ENCODE measurements around the gene SLC4A2.

SLC4A2 gene

DNA sequence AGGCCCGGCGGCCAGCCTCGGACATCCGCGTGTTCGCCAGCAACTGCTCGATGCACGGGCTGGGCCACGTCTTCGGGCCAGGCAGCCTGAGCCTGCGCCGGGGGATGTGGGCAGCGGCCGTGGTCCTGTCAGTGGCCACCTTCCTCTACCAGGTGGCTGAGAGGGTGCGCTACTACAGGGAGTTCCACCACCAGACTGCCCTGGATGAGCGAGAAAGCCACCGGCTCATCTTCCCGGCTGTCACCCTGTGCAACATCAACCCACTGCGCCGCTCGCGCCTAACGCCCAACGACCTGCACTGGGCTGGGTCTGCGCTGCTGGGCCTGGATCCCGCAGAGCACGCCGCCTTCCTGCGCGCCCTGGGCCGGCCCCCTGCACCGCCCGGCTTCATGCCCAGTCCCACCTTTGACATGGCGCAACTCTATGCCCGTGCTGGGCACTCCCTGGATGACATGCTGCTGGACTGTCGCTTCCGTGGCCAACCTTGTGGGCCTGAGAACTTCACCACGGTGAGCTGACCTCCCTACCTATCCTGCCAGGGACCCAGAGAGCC, 10.4 kb upstream of the SLC4A2 start:
- TF ChIP-seq, protein P1, sequence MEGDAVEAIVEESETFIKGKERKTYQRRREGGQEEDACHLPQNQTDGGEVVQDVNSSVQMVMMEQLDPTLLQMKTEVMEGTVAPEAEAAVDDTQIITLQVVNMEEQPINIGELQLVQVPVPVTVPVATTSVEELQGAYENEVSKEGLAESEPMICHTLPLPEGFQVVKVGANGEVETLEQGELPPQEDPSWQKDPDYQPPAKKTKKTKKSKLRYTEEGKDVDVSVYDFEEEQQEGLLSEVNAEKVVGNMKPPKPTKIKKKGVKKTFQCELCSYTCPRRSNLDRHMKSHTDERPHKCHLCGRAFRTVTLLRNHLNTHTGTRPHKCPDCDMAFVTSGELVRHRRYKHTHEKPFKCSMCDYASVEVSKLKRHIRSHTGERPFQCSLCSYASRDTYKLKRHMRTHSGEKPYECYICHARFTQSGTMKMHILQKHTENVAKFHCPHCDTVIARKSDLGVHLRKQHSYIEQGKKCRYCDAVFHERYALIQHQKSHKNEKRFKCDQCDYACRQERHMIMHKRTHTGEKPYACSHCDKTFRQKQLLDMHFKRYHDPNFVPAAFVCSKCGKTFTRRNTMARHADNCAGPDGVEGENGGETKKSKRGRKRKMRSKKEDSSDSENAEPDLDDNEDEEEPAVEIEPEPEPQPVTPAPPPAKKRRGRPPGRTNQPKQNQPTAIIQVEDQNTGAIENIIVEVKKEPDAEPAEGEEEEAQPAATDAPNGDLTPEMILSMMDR (IDR thresholded peaks at IDR 0.05; ENCODE audit: borderline replicate concordance, insufficient read depth, low read depth, low read length): no peak
- no peak overlapping the region for H3K4me3 ChIP-seq (ENCODE audit: low read depth, low read length)

DNA sequence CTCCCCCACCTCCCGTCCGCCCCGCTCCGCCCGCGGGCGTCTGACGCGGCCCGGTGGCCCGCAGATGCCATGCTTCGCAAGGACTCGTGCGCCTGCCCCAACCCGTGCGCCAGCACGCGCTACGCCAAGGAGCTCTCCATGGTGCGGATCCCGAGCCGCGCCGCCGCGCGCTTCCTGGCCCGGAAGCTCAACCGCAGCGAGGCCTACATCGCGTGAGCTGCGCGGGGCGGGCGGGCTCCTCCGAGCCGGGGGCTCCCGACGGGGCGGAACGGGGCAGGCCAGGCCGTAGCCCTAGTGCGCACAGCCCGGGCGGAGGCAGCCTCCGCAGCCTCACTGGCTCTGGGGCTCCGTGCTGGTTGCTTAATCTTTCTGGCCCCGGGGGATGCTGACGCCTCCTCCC, 8.3 kb upstream of the SLC4A2 start:
- TF ChIP-seq, protein P1 (IDR thresholded peaks at IDR 0.05; ENCODE audit: borderline replicate concordance, insufficient read depth, low read depth, low read length): no peak
- H3K4me3 ChIP-seq (ENCODE audit: low read depth, low read length): no peak overlapping the region

DNA sequence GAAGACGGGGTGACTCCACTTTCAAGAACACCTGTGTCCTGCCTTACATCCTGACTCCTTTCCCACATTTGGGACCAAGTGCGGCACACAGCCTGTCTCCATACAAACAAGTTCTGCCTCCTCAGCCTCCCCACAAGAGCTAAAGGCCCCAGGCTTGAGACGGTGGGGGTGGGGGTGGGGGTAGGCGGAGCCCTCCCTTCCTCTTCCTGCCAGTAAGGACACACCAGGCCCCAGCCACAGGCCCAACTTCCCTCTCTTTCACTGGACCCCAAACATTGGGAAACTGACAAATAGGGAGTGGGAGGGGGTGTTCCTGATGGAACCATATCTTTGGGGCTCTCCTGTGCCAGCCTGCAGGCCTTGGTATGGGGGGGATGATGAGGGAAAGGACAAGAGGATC, 6.3 kb upstream of the SLC4A2 start:
- H3K4me3 ChIP-seq (ENCODE audit: low read depth, low read length): no peak overlapping the region
- TF ChIP-seq, protein P1 (IDR thresholded peaks at IDR 0.05; ENCODE audit: borderline replicate concordance, insufficient read depth, low read depth, low read length): no peak

DNA sequence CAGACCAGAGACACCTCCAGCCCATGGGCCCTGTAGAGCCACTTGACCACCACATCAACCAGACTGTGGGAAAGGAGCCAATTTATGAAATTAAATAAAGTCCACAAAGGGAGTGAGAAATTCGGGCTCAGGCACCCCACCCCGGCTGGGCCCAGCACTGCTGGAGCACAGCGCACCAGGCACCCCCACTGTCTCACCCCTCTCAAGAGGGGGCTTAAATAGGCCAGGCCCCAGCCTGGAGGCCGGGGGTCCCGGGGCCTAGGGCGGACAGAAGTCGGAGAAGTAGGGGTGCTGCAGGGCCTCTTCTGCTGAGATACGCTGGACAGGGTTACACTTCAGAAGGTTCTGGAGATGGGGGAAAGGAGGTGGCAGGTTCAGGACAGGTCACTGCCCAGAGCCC, 5.6 kb upstream of the SLC4A2 start:
- TF ChIP-seq, protein P1 (IDR thresholded peaks at IDR 0.05; ENCODE audit: borderline replicate concordance, insufficient read depth, low read depth, low read length): no peak
- no peak overlapping the region for H3K4me3 ChIP-seq (ENCODE audit: low read depth, low read length)

DNA sequence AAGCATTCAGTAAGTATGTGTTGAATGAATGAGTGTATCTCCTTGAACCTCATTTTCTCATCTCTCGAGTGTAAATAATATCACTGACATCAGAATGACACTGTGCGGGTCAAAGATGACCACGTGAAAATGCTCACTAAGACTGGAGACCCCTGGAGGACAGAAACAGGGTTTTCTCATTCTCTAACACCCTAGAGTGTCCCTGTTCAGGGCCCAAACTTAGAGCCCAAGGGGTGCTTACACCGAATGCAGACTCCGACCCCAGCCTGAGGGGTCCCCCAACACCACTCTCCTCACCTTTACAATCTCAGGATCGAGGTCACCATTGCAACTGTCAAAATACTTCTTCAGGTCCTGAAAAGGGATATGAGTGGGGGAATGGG, 3.1 kb upstream of the SLC4A2 start:
- TF ChIP-seq, protein P1 (IDR thresholded peaks at IDR 0.05; ENCODE audit: borderline replicate concordance, insufficient read depth, low read depth, low read length): no peak
- H3K4me3 ChIP-seq (ENCODE audit: low read depth, low read length): no peak overlapping the region

DNA sequence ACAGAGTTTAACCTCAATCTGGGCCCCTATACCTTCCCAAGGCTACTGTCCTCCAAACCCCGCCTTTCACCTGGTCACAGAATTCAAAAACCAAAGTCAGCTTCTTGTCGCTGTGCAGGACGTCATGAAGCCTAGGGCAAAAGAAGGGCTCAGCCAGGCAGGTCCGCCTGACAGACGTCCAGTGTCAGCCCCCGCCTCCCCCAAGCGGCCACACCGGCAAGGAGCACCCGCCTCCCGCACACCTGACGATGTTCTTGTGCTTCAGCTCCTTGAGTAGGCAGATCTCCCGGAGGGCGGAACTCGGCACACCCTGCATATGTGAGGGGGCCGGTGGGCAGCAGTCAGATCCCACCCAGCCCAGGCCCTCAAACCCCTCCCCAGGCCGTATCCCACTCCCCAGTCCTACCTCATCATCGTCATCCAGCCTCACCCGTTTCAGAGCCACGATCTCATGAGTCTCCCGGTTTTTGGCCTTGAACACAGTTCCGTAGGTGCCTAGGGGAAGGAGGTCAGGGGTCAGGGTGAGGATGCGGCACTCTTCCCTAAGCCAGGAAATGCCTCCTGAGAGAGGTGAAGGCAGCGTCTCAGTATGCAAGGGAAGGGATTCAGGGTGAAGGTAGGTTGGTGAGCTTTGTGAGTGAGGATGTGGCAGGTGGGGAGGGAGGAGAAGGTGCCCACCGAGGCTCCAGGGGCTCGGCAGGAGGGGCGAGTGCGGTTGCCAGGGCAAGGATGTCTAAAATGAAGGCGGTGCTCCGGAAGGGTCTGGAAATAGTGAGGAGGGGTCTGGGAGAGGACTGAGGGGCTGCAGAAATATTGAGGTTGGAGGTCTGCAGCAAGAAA, 2.5 kb upstream of the SLC4A2 start:
- H3K4me3 ChIP-seq (ENCODE audit: low read depth, low read length): peak overlapping the region; percentile 88
- TF ChIP-seq, protein P1 (IDR thresholded peaks at IDR 0.05; ENCODE audit: borderline replicate concordance, insufficient read depth, low read depth, low read length): no peak

DNA sequence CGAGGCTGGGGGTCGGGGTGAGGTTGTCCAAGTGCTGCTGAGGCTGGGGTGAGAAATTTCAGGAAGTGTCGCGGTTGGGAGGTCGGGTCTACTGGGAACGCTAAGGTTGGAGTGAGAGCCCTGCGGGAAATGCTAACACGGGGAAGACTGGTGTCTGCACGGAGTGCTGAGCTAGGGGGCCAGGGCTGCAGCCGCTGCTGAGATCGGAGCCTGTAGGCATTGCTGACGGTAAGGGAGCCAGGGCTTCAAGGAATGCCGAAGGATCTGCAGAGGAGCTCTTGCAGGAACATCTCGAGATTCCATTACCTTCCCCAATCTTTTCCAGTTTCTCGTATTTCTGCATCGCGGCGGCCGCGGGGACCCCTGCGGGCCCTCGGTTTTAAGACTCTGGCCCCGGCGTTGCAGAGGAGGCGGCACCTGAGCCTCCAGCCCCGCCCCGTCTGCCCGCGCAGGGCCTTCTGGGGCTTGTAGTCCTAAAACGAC, 1.8 kb upstream of the SLC4A2 start, which contains the start of gene CDK5:
TSS of gene CDK5 (minus strand) at position 392 of the 483 bp plus-strand sequence. CDS start at position 343, 49 bp downstream.
- peak within 1 kb of the TSS; percentile 88 for H3K4me3 ChIP-seq (ENCODE audit: low read depth, low read length)
- TF ChIP-seq, protein P1 (IDR thresholded peaks at IDR 0.05; ENCODE audit: borderline replicate concordance, insufficient read depth, low read depth, low read length): no peak
